Measurements from ENCODE around the gene DDX10. TPM values are rescaled to one million over a fixed set of nuclear protein-coding genes. Genes with fewer than 3 reads are reported as not detected.

DDX10 gene
- total and polyA plus RNA-seq, 7 donors: 10.0 to 18.0 (median 11.4) TPM

GRCh38 chr11:108966206-108966605 is 301.3 kb downstream of the DDX10 start:
- H3K4me3 ChIP-seq: no peak overlapping the region
- no peaks in the 10 kb centered on the region for H3K36me3 ChIP-seq (ENCODE audit: insufficient read depth in 1 of 2, low read depth in 1 of 2)
- no peaks in the 10 kb centered on the region for H3K9me3 ChIP-seq
- TF ChIP-seq CTCF (IDR thresholded peaks at IDR 0.05): no peak
- peaks cover 11% of the 10 kb centered on the region for H3K4me1 ChIP-seq
- WGBS, 3 donors: 97 to 98% (median 98%) methylated on average over 4 of the region's 4 CpGs
- ATAC-seq (no peak), DNase-seq (no peak)
- intact Hi-C loops (cut with DNase I): no loop called here
- H3K27me3 ChIP-seq (ENCODE audit: insufficient read depth in 3 of 3, low read length in 2 of 3): no peaks in the 10 kb centered on the region
- H3K27ac ChIP-seq: no peak overlapping the region

DNA sequence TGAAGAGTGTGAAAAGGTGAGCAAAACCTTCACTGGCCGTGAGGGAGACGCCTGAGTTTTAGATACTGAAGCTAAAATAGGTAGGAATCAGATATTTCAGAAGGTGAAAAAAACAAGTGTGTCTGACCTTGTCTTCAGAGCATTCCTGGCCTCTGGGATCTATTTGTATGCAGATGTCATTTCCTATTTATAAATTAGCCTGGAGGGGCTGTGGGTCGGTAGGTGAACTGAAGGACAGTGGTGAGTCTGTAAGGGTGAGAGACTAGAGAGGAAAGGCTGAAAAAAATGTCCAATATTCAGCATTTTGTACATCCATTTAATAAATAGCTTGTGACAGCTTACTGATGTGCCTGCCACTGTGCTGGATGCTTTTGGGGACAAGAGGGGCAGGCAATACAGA is 302.1 kb downstream of the DDX10 start:
- no peaks in the 10 kb centered on the region for H3K27me3 ChIP-seq (ENCODE audit: insufficient read depth in 3 of 3, low read length in 2 of 3)
- H3K27ac ChIP-seq: no peak overlapping the region
- ATAC-seq (peak in 1 of 4 donors; percentile 39), DNase-seq (no peak)
- WGBS, 3 donors: 17 to 27% (median 20%) methylated on average over 3 of the region's 3 CpGs
- no peaks in the 10 kb centered on the region for H3K36me3 ChIP-seq (ENCODE audit: insufficient read depth in 1 of 2, low read depth in 1 of 2)
- no peak overlapping the region for H3K4me3 ChIP-seq
- TF ChIP-seq CTCF (IDR thresholded peaks at IDR 0.05): no peak
- intact Hi-C loops (cut with DNase I): no loop called here
- peaks cover 11% of the 10 kb centered on the region for H3K4me1 ChIP-seq
- H3K9me3 ChIP-seq: no peaks in the 10 kb centered on the region

- DNase-seq: no peak
- peak; percentile 53 to 94 (median 78) for ATAC-seq
- Histone ChIP-seq H3K4me3 (peak overlapping the region; percentile 20), H3K27ac (no peak overlapping the region), H3K36me3 (ENCODE audit: insufficient read depth in 1 of 2, low read depth in 1 of 2) (no peaks in the 10 kb centered on the region), H3K27me3 (ENCODE audit: insufficient read depth in 3 of 3, low read length in 2 of 3) (no peaks in the 10 kb centered on the region), H3K4me1 (peaks cover 11% of the 10 kb centered on the region), H3K9me3 (no peaks in the 10 kb centered on the region)
- 19 to 31% (median 25%) methylated on average over 7 of the region's 7 CpGs for WGBS, 3 donors
- TF ChIP-seq CTCF (IDR thresholded peaks at IDR 0.05): no peak
- intact Hi-C loops (cut with DNase I): no loop called here
Observed at GRCh38 chr11:108967571-108967970, 302.7 kb downstream of the DDX10 start.

GRCh38 chr11:108970221-108970991 is 305.5 kb downstream of the DDX10 start:
- no peak for TF ChIP-seq CTCF (IDR thresholded peaks at IDR 0.05)
- no peaks in the 10 kb centered on the region for H3K9me3 ChIP-seq
- intact Hi-C loops (cut with DNase I): no loop called here
- H3K4me1 ChIP-seq: peaks cover 11% of the 10 kb centered on the region
- DNase-seq: no peak
- 94 to 96% (median 96%) methylated on average over 6 of the region's 6 CpGs for WGBS, 3 donors
- ATAC-seq: no peak
- H3K4me3 ChIP-seq: no peak overlapping the region
- H3K27ac ChIP-seq: no peak overlapping the region
- no peaks in the 10 kb centered on the region for H3K36me3 ChIP-seq (ENCODE audit: insufficient read depth in 1 of 2, low read depth in 1 of 2)
- no peaks in the 10 kb centered on the region for H3K27me3 ChIP-seq (ENCODE audit: insufficient read depth in 3 of 3, low read length in 2 of 3)

Measured in psoas muscle (tissue), 8 donors.